PFSK-1 (cell line): ENCODE results near the gene PDHA1.

Source experiments
- FOXP2 ChIP-seq: optimal IDR thresholded peaks from 2 replicates; pipeline ENCODE3; 2011; ENCODE audit warnings: borderline replicate concordance, control low read depth, inconsistent platforms; ENCODE audit not compliant: insufficient read depth; ENCODE audit errors: extremely low read length, extremely low read depth
- POLR2AphosphoS5 ChIP-seq: IDR thresholded peaks from 2 replicates; pipeline ENCODE4 v1.6.1; 2012; ENCODE audit warnings: low read depth, mild to moderate bottlenecking, control low read depth, low read length, moderate library complexity
- TAF1 ChIP-seq: IDR thresholded peaks from 2 replicates; pipeline ENCODE4 v1.6.1; 2012; ENCODE audit warnings: low read length, control low read depth, borderline replicate concordance; ENCODE audit not compliant: insufficient read depth

GRCh38 chrX:19326567-19326966, 17.2 kb upstream of the PDHA1 start:
- no peak for TF ChIP-seq POLR2AphosphoS5
- TF ChIP-seq TAF1, result no peak
- no peak for TF ChIP-seq FOXP2
